HepG2 (cell line): ENCODE measurements around the gene CD4. TPM values are rescaled to one million over a fixed set of nuclear protein-coding genes. Genes with fewer than 3 reads are reported as not detected.

ENCODE experiments used
- ATM ChIP-seq: fragments of 450-650 bp; IDR thresholded peaks from 2 replicates; pipeline ENCODE4 v1.7.1; 2017; ENCODE audit warnings: mild to moderate bottlenecking, borderline replicate concordance
- HOXA3 ChIP-seq: sonication (generic); formaldehyde crosslinking; IDR thresholded peaks from 2 replicates; pipeline ENCODE4 v1.5.0; 2020; ENCODE audit warnings: missing genetic modification reagents
- HOXA7 ChIP-seq: sonication (generic); formaldehyde crosslinking; IDR thresholded peaks from 2 replicates; pipeline ENCODE4 v1.8.1; 2022; ENCODE audit warnings: mild to moderate bottlenecking, missing genetic modification reagents, moderate library complexity
- KDM3A ChIP-seq: IDR thresholded peaks from 2 replicates; pipeline ENCODE4 v1.6.1; 2018; ENCODE audit warnings: low read depth, missing compliant biosample characterization
- KLF6 ChIP-seq: IDR thresholded peaks from 2 replicates; pipeline ENCODE4 v1.8.0; 2016; ENCODE audit warnings: missing biosample characterization, missing genetic modification reagents
- KMT2B ChIP-seq: IDR thresholded peaks from 2 replicates; pipeline ENCODE4 v1.6.1; 2016; ENCODE audit warnings: missing genetic modification reagents, missing compliant biosample characterization
- MAFF ChIP-seq: IDR thresholded peaks from 2 replicates; pipeline ENCODE4 v1.6.1; 2011; ENCODE audit warnings: low read depth, low read length, improper control_type of control experiment
- MTF2 ChIP-seq: sonication (generic); formaldehyde crosslinking; IDR thresholded peaks from 2 replicates; pipeline ENCODE4 v1.5.0; 2020; ENCODE audit warnings: missing genetic modification reagents, borderline replicate concordance
- NCOA1 ChIP-seq: sonication (generic); formaldehyde crosslinking; IDR thresholded peaks from 2 replicates; pipeline ENCODE4 v1.9.0; 2021; ENCODE audit warnings: missing genetic modification reagents
- NRL ChIP-seq: sonication (generic); formaldehyde crosslinking; IDR thresholded peaks from 2 replicates; pipeline ENCODE4 v1.5.0; 2020; ENCODE audit warnings: missing genetic modification reagents, mild to moderate bottlenecking, moderate library complexity, borderline replicate concordance
- PHF8 ChIP-seq: sonication (generic); formaldehyde crosslinking; IDR thresholded peaks from 2 replicates; pipeline ENCODE4 v1.5.0; 2020; ENCODE audit warnings: missing genetic modification reagents
- POLR2G ChIP-seq: fragments of 200-400 bp; formaldehyde crosslinking; IDR thresholded peaks from 2 replicates; pipeline ENCODE4 v1.6.1; 2018; ENCODE audit warnings: mild to moderate bottlenecking, low read depth, low read length, moderate library complexity
- RBM39 ChIP-seq: fragments of 200-400 bp; formaldehyde crosslinking; IDR thresholded peaks from one replicate; pipeline ENCODE4 v1.6.1; 2018; ENCODE audit warnings: antibody characterized with exemption, mild to moderate bottlenecking, low read depth, low read length; ENCODE audit not compliant: poor library complexity, severe bottlenecking
- SAP130 ChIP-seq: IDR thresholded peaks from 2 replicates; pipeline ENCODE4 v1.6.1; 2016; ENCODE audit warnings: low read depth
- SMAD3 ChIP-seq: sonication (generic); formaldehyde crosslinking; IDR thresholded peaks from 2 replicates; pipeline ENCODE4 v1.4.0; 2020; ENCODE audit warnings: missing genetic modification reagents
- SNAPC2 ChIP-seq: sonication (generic); formaldehyde crosslinking; IDR thresholded peaks from 2 replicates; pipeline ENCODE4 v1.8.1; 2022; ENCODE audit warnings: mild to moderate bottlenecking, missing genetic modification reagents
- TARDBP ChIP-seq: sonication (generic); formaldehyde crosslinking; IDR thresholded peaks from 2 replicates; pipeline ENCODE4 v1.8.0; 2022; ENCODE audit warnings: mild to moderate bottlenecking, missing genetic modification reagents
- TOE1 ChIP-seq: sonication (generic); formaldehyde crosslinking; IDR thresholded peaks from 2 replicates; pipeline ENCODE4 v1.4.0; 2020; ENCODE audit warnings: mild to moderate bottlenecking, missing genetic modification reagents
- ZFY ChIP-seq: sonication (generic); formaldehyde crosslinking; IDR thresholded peaks from 2 replicates; pipeline ENCODE4 v1.4.0; 2020; ENCODE audit warnings: missing genetic modification reagents
- ZKSCAN8 ChIP-seq: IDR thresholded peaks from 2 replicates; pipeline ENCODE4 v1.6.1; 2016; ENCODE audit warnings: borderline replicate concordance, missing genetic modification reagents, missing compliant biosample characterization
- ZNF607 ChIP-seq: sonication (generic); formaldehyde crosslinking; IDR thresholded peaks from 2 replicates; pipeline ENCODE4 v1.5.1; 2020; ENCODE audit warnings: missing genetic modification reagents, mild to moderate bottlenecking, borderline replicate concordance
- ZNF768 ChIP-seq: sonication (generic); formaldehyde crosslinking; IDR thresholded peaks from 2 replicates; pipeline ENCODE4 v1.4.0; 2020; ENCODE audit warnings: missing genetic modification reagents
- ZNF839 ChIP-seq: sonication (generic); formaldehyde crosslinking; IDR thresholded peaks from 2 replicates; pipeline ENCODE4 v1.4.0; 2020; ENCODE audit warnings: missing genetic modification reagents, mild to moderate bottlenecking, borderline replicate concordance
- polyA plus RNA-seq, 8 experiments: library from polyadenylated mRNA; depleted of rRNA in 3 of 8; stranded (reverse) in 7 of 8; unstranded in 1 of 8; fragments of >200 nt; fragmentation: Illumina TruSeq in 4 of 8; extraction: Trizol in 4 of 8; gene quantifications; 2 replicates each; pipeline versions ENCODE4 v1.2.1 to v1.2.3, GENCODE V29; 2011 to 2016; ENCODE audit warnings: low read depth in 4 of 8, missing spikeins in 1 of 8, mixed read lengths in 1 of 8; ENCODE audit not compliant: insufficient read depth in 1 of 8
- total RNA-seq, 5 experiments: library from RNA; depleted of rRNA; stranded (reverse); fragments of >200 nt; fragmentation: Illumina TruSeq; extraction: Trizol; gene quantifications; 2 replicates each; pipeline ENCODE4 v1.2.3, GENCODE V29; 2016; ENCODE audit warnings: low read depth in 1 of 5
- TF ChIP-seq, protein P1 (sequence below), 2 experiments: sonication (generic) in 1 of 2; formaldehyde crosslinking in 1 of 2; IDR thresholded peaks; 2 replicates each; pipeline versions ENCODE4 v1.4.0 to v1.6.1; 2018 to 2020; ENCODE audit warnings: missing genetic modification reagents in 2 of 2, borderline replicate concordance in 1 of 2, low read depth in 1 of 2, mild to moderate bottlenecking in 1 of 2, missing biosample characterization in 1 of 2
- TF ChIP-seq, protein P2 (sequence below): IDR thresholded peaks from 2 replicates; pipeline ENCODE4 v1.6.1; 2012; ENCODE audit warnings: inconsistent platforms
- TF ChIP-seq, protein P3 (sequence below): sonication (generic); formaldehyde crosslinking; IDR thresholded peaks from 2 replicates; pipeline ENCODE4 v1.5.1; 2020; ENCODE audit warnings: mild to moderate bottlenecking, missing genetic modification reagents, borderline replicate concordance
- TF ChIP-seq, protein P4 (sequence below): sonication (generic); formaldehyde crosslinking; conservative IDR thresholded peaks from 2 replicates; pipeline ENCODE4 v1.8.0; 2022; ENCODE audit warnings: mild to moderate bottlenecking, moderate library complexity, missing genetic modification reagents

The CD4 gene
- total and polyA plus RNA-seq, 2 of the 13 experiments (the other 11 are each of a cell fraction or from before 2014, with no cell fraction given), result 0.07 to 0.95 TPM

DNA sequence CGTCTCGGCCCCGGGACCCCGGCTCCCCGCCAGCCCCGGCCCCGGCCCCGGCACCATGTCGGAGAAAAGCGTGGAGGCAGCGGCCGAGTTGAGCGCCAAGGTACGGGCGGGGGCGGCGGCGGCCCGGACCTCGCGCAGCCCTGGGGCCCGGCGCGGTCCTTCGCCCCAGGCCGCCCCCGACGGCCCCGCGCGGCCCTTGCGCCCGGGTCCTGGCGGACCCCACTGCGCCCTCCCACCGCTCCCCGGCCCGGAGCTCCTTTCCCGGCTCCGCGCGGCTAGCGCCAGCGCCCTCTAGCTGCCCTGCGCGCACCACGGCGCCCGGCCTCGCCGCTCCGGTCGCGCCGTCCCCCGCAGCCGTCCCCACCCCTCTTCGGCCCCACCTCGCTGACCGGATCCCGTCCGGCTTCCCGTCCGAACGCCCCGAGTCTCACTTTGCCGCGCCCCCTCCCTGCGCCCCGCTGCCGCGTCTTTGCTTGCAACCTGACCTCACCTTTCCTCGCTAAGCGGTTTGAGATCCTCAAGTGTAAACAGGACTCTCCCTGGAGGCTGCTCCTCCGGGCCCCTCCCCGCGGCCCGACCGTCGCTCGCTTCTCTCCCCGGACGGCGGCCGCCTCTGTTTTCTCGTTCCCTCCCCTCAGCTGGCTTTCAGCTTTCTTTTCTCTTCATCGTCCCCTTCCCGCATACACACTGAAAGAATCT is 22.5 kb upstream of the CD4 start (continued):
- 0 out of 2 replicates have a peak, but pooled peaks have one; percentile 11 for TF ChIP-seq ZNF768 (CRISPR knock-in tag)
- no peak for TF ChIP-seq HOXA7 (CRISPR knock-in tag)
- no peak for TF ChIP-seq NRL (CRISPR knock-in tag)
- TF ChIP-seq ZKSCAN8 (CRISPR knock-in tag), result no peak
- no peak for TF ChIP-seq MTF2 (CRISPR knock-in tag)
- no peak for TF ChIP-seq KDM3A
- peak; percentile 30; the same call in 1 of the 2 replicates for TF ChIP-seq PHF8
- TF ChIP-seq HOXA3 (CRISPR knock-in tag), result peak; percentile 11; the same call in 1 of the 2 replicates
- no peak for TF ChIP-seq SNAPC2 (CRISPR knock-in tag)
- TF ChIP-seq, protein P1, sequence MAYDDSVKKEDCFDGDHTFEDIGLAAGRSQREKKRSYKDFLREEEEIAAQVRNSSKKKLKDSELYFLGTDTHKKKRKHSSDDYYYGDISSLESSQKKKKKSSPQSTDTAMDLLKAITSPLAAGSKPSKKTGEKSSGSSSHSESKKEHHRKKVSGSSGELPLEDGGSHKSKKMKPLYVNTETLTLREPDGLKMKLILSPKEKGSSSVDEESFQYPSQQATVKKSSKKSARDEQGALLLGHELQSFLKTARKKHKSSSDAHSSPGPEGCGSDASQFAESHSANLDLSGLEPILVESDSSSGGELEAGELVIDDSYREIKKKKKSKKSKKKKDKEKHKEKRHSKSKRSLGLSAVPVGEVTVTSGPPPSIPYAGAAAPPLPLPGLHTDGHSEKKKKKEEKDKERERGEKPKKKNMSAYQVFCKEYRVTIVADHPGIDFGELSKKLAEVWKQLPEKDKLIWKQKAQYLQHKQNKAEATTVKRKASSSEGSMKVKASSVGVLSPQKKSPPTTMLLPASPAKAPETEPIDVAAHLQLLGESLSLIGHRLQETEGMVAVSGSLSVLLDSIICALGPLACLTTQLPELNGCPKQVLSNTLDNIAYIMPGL (CRISPR knock-in tag; IDR thresholded peaks at IDR 0.05; ENCODE audit: borderline replicate concordance in 1 of 2, low read depth in 1 of 2), result peak; percentile 71 to 93; a peak in 3 of 4 replicates
- peak; percentile 76 for TF ChIP-seq ZFY
- TF ChIP-seq, protein P2, sequence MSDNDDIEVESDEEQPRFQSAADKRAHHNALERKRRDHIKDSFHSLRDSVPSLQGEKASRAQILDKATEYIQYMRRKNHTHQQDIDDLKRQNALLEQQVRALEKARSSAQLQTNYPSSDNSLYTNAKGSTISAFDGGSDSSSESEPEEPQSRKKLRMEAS, result peak; percentile 63
- TF ChIP-seq ZNF607 (CRISPR knock-in tag), result no peak
- TF ChIP-seq SAP130, result peak; percentile 77
- TF ChIP-seq MAFF, result no peak
- no peak for TF ChIP-seq NCOA1 (CRISPR knock-in tag)
- no peak for TF ChIP-seq ATM
- TF ChIP-seq ZNF839 (CRISPR knock-in tag), result no peak
- TF ChIP-seq RBM39, result peak; percentile 50
- TF ChIP-seq, protein P3, sequence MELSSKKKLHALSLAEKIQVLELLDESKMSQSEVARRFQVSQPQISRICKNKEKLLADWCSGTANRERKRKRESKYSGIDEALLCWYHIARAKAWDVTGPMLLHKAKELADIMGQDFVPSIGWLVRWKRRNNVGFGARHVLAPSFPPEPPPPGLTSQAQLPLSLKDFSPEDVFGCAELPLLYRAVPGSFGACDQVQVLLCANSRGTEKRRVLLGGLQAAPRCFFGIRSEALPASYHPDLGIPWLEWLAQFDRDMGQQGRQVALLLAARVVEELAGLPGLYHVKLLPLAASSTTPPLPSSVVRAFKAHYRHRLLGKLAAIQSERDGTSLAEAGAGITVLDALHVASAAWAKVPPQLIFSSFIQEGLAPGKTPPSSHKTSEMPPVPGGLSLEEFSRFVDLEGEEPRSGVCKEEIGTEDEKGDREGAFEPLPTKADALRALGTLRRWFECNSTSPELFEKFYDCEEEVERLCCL (CRISPR knock-in tag), result no peak
- TF ChIP-seq TOE1, result no peak
- 0 out of 2 replicates have a peak, but pooled peaks have one; percentile 34 for TF ChIP-seq KLF6 (CRISPR knock-in tag)
- TF ChIP-seq TARDBP (CRISPR knock-in tag), result no peak
- TF ChIP-seq, protein P4, sequence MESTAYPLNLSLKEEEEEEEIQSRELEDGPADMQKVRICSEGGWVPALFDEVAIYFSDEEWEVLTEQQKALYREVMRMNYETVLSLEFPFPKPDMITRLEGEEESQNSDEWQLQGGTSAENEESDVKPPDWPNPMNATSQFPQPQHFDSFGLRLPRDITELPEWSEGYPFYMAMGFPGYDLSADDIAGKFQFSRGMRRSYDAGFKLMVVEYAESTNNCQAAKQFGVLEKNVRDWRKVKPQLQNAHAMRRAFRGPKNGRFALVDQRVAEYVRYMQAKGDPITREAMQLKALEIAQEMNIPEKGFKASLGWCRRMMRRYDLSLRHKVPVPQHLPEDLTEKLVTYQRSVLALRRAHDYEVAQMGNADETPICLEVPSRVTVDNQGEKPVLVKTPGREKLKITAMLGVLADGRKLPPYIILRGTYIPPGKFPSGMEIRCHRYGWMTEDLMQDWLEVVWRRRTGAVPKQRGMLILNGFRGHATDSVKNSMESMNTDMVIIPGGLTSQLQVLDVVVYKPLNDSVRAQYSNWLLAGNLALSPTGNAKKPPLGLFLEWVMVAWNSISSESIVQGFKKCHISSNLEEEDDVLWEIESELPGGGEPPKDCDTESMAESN (CRISPR knock-in tag), result no peak
- no peak for TF ChIP-seq KMT2B (CRISPR knock-in tag)
- no peak for TF ChIP-seq POLR2G
- TF ChIP-seq SMAD3 (CRISPR knock-in tag), result 0 out of 2 replicates have a peak, but pooled peaks have one; percentile 41
